ENCODE data around the gene CENPC. TPM values are rescaled to one million over a fixed set of nuclear protein-coding genes. Genes with fewer than 3 reads are reported as not detected.
"Not testable (repeated sequence)": the region's sequence is repeated elsewhere in the genome, so short reads cannot be mapped to it uniquely, and the experiment has no call there.

Gene CENPC
- total RNA-seq, 1 experiment from 2014 or later, result 4.3 TPM

GRCh38 chr4:67456577-67457196, 88.6 kb downstream of the CENPC start:
- DNase-seq, result no peak
- Histone ChIP-seq H3K27me3 (no peaks in the 10 kb centered on the region), H3K36me3 (no peaks in the 10 kb centered on the region), H3K9me3 (no peaks in the 10 kb centered on the region), H3K4me3 (no peak overlapping the region)

GRCh38 chr4:67452846-67453205, 92.5 kb downstream of the CENPC start:
- not testable (repeated sequence) for H3K36me3 ChIP-seq, H3K9me3 ChIP-seq, H3K27me3 ChIP-seq, H3K4me3 ChIP-seq, DNase-seq

- no peak overlapping the region for H3K4me3 ChIP-seq
- no peaks in the 10 kb centered on the region for H3K9me3 ChIP-seq
- no peaks in the 10 kb centered on the region for H3K36me3 ChIP-seq
- H3K27me3 ChIP-seq, result no peaks in the 10 kb centered on the region
- DNase-seq, result no peak
Observed at GRCh38 chr4:67452100-67452845, 93.0 kb downstream of the CENPC start.

- Histone ChIP-seq H3K4me3 (no peak overlapping the region), H3K9me3 (no peaks in the 10 kb centered on the region), H3K27me3 (no peaks in the 10 kb centered on the region), H3K36me3 (no peaks in the 10 kb centered on the region)
- DNase-seq, result no peak
Observed at GRCh38 chr4:67451464-67451863, 93.8 kb downstream of the CENPC start.

- Histone ChIP-seq H3K4me3 (no peak overlapping the region), H3K36me3 (no peaks in the 10 kb centered on the region), H3K27me3 (no peaks in the 10 kb centered on the region), H3K9me3 (no peaks in the 10 kb centered on the region)
- DNase-seq, result no peak
Observed at GRCh38 chr4:67448621-67449020, 96.7 kb downstream of the CENPC start.

GRCh38 chr4:67447873-67448272, 97.4 kb downstream of the CENPC start:
- Histone ChIP-seq H3K27me3 (no peaks in the 10 kb centered on the region), H3K36me3 (no peaks in the 10 kb centered on the region), H3K4me3 (no peak overlapping the region), H3K9me3 (no peaks in the 10 kb centered on the region)
- no peak for DNase-seq

GRCh38 chr4:67446811-67447210, 98.5 kb downstream of the CENPC start:
- no peak overlapping the region for H3K4me3 ChIP-seq
- no peaks in the 10 kb centered on the region for H3K36me3 ChIP-seq
- no peaks in the 10 kb centered on the region for H3K27me3 ChIP-seq
- no peaks in the 10 kb centered on the region for H3K9me3 ChIP-seq
- no peak for DNase-seq

GRCh38 chr4:67445881-67446280, 99.4 kb downstream of the CENPC start:
- H3K9me3 ChIP-seq, H3K4me3 ChIP-seq, H3K36me3 ChIP-seq, H3K27me3 ChIP-seq, DNase-seq: not testable (repeated sequence)

- H3K36me3 ChIP-seq, result no peaks in the 10 kb centered on the region
Observed at GRCh38 chr4:67438975-67439374, 106.3 kb downstream of the CENPC start.

GRCh38 chr4:67437974-67438713, 107.2 kb downstream of the CENPC start:
- no peaks in the 10 kb centered on the region for H3K36me3 ChIP-seq
- H3K9me3 ChIP-seq, result no peaks in the 10 kb centered on the region
- DNase-seq, result no peak
- no peak overlapping the region for H3K4me3 ChIP-seq
- no peaks in the 10 kb centered on the region for H3K27me3 ChIP-seq

More at GRCh38 chr4:67438975-67439374, 106.3 kb downstream of the CENPC start:
- H3K4me3 ChIP-seq, result no peak overlapping the region
- no peaks in the 10 kb centered on the region for H3K9me3 ChIP-seq
- no peaks in the 10 kb centered on the region for H3K27me3 ChIP-seq
- DNase-seq, result no peak

- no peaks in the 10 kb centered on the region for H3K27me3 ChIP-seq
- H3K36me3 ChIP-seq, result no peaks in the 10 kb centered on the region
- H3K4me3 ChIP-seq, result no peak overlapping the region
- no peaks in the 10 kb centered on the region for H3K9me3 ChIP-seq
- DNase-seq, result peak; percentile 19
Observed at GRCh38 chr4:67436742-67437141, 108.6 kb downstream of the CENPC start.

GRCh38 chr4:67430989-67431388, 114.3 kb downstream of the CENPC start:
- Histone ChIP-seq H3K4me3 (no peak overlapping the region), H3K9me3 (no peaks in the 10 kb centered on the region), H3K27me3 (no peaks in the 10 kb centered on the region), H3K36me3 (no peaks in the 10 kb centered on the region)
- no peak for DNase-seq

- Histone ChIP-seq H3K4me3 (no peak overlapping the region), H3K27me3 (no peaks in the 10 kb centered on the region), H3K36me3 (no peaks in the 10 kb centered on the region), H3K9me3 (no peaks in the 10 kb centered on the region)
- DNase-seq, result no peak
Observed at GRCh38 chr4:67428819-67429218, 116.5 kb downstream of the CENPC start.

Other genes starting within 250 kb of the CENPC start
- not detected in 2 replicates for gene STAP1, start 13.2 kb upstream of the CENPC start, total RNA-seq (2014; rRNA removed; shearing (Covaris generic); ENCODE audit: low replicate concordance)
- 55.2 and 100 TPM in 2 replicates for gene UBA6, start 155.7 kb upstream of the CENPC start, total RNA-seq (2014; rRNA removed; shearing (Covaris generic); ENCODE audit: low replicate concordance)
- gene GNRHR, start 208.9 kb upstream of the CENPC start, total RNA-seq (2014; rRNA removed; shearing (Covaris generic); ENCODE audit: low replicate concordance), result not detected in 2 replicates